ENCODE measurements around the gene GLIS1. TPM values are rescaled to one million over a fixed set of nuclear protein-coding genes. Genes with fewer than 3 reads are reported as not detected.

Gene GLIS1
- polyA plus RNA-seq, 3 donors = not detected

GRCh38 chr1:53470155-53470554, 268.8 kb downstream of the GLIS1 start:
- H3K4me1 ChIP-seq (ENCODE audit: control insufficient read depth in 1 of 2, insufficient read depth in 2 of 2, low read length in 2 of 2) = no peaks in the 10 kb centered on the region
- no peak overlapping the region for H3K27ac ChIP-seq (ENCODE audit: low read depth in 1 of 2, low read length in 2 of 2)
- no peak overlapping the region for H3K4me2 ChIP-seq (replicated peaks; ENCODE audit: extremely low read depth, low read length, poor library complexity, severe bottlenecking)
- TF ChIP-seq CTCF (IDR thresholded peaks at IDR 0.05) = no peak
- 68% methylated on average over 28 of the region's 28 CpGs for WGBS (ENCODE audit: insufficient coverage)
- peaks cover 0 to 2% (median 2%) of the 10 kb centered on the region in 3 donors for H3K27me3 Mint-ChIP-seq (ENCODE audit: low read depth in 3 of 3)
- DNase-seq = no peak
- no peak overlapping the region for H3K4me3 Mint-ChIP-seq
- no peaks in the 10 kb centered on the region for H3K9me3 ChIP-seq (replicated peaks in 1 of 2; ENCODE audit: control insufficient read depth in 1 of 2, insufficient read depth in 1 of 2, low read length in 2 of 2)
- H3K9me3 Mint-ChIP-seq = peaks cover 0 to 1% (median 0%) of the 10 kb centered on the region in 7 donors
- H4K20me1 ChIP-seq (ENCODE audit: insufficient read depth, low read length) = no peaks in the 10 kb centered on the region
- H3K9ac ChIP-seq (ENCODE audit: insufficient read depth, low read length, poor library complexity, severe bottlenecking) = no peak overlapping the region
- H3K36me3 ChIP-seq (replicated peaks in 1 of 2; ENCODE audit: control insufficient read depth in 1 of 2, insufficient read depth in 2 of 2, low read length in 2 of 2) = no peaks in the 10 kb centered on the region
- H3K4me1 Mint-ChIP-seq = peaks cover 4% of the 10 kb centered on the region
- H3K27me3 ChIP-seq (ENCODE audit: control insufficient read depth in 2 of 2, insufficient read depth in 2 of 2, low read length in 2 of 2) = no peaks in the 10 kb centered on the region
- no peaks in the 10 kb centered on the region for H3K79me2 ChIP-seq (ENCODE audit: insufficient read depth, low read length)
- intact Hi-C loops (cut with micrococcal nuclease) = no loop called here
- H3K36me3 Mint-ChIP-seq = no peaks in the 10 kb centered on the region
- no peak overlapping the region for H3K27ac Mint-ChIP-seq
- H2AFZ ChIP-seq (ENCODE audit: insufficient read depth, low read depth, low read length, poor library complexity, severe bottlenecking) = no peak overlapping the region
- H3K4me3 ChIP-seq (replicated peaks in 1 of 3; ENCODE audit: low read depth in 2 of 3, low read length in 3 of 3) = no peak overlapping the region

- H3K27ac ChIP-seq (ENCODE audit: low read depth in 1 of 2, low read length in 2 of 2) = no peak overlapping the region
- H3K36me3 ChIP-seq (replicated peaks in 1 of 2; ENCODE audit: control insufficient read depth in 1 of 2, insufficient read depth in 2 of 2, low read length in 2 of 2) = no peaks in the 10 kb centered on the region
- no peak overlapping the region for H3K9ac ChIP-seq (ENCODE audit: insufficient read depth, low read length, poor library complexity, severe bottlenecking)
- no peak overlapping the region for H2AFZ ChIP-seq (ENCODE audit: insufficient read depth, low read depth, low read length, poor library complexity, severe bottlenecking)
- no peaks in the 10 kb centered on the region for H3K27me3 ChIP-seq (ENCODE audit: control insufficient read depth in 2 of 2, insufficient read depth in 2 of 2, low read length in 2 of 2)
- no peak overlapping the region for H3K27ac Mint-ChIP-seq
- no peaks in the 10 kb centered on the region for H3K79me2 ChIP-seq (ENCODE audit: insufficient read depth, low read length)
- peaks cover 0 to 1% (median 0%) of the 10 kb centered on the region in 7 donors for H3K9me3 Mint-ChIP-seq
- H3K4me1 ChIP-seq (ENCODE audit: control insufficient read depth in 1 of 2, insufficient read depth in 2 of 2, low read length in 2 of 2) = no peaks in the 10 kb centered on the region
- intact Hi-C loops (cut with micrococcal nuclease) = no loop called here
- no peak overlapping the region for H3K4me2 ChIP-seq (replicated peaks; ENCODE audit: extremely low read depth, low read length, poor library complexity, severe bottlenecking)
- no peak overlapping the region for H3K4me3 Mint-ChIP-seq
- no peaks in the 10 kb centered on the region for H3K36me3 Mint-ChIP-seq
- H4K20me1 ChIP-seq (ENCODE audit: insufficient read depth, low read length) = no peaks in the 10 kb centered on the region
- WGBS (ENCODE audit: insufficient coverage) = 90% methylated on average over 5 of the region's 5 CpGs
- peaks cover 1 to 2% (median 2%) of the 10 kb centered on the region in 3 donors for H3K27me3 Mint-ChIP-seq (ENCODE audit: low read depth in 3 of 3)
- no peak overlapping the region for H3K4me3 ChIP-seq (replicated peaks in 1 of 3; ENCODE audit: low read depth in 2 of 3, low read length in 3 of 3)
- H3K4me1 Mint-ChIP-seq = peaks cover 4% of the 10 kb centered on the region
- no peak for TF ChIP-seq CTCF (IDR thresholded peaks at IDR 0.05)
- H3K9me3 ChIP-seq (replicated peaks in 1 of 2; ENCODE audit: control insufficient read depth in 1 of 2, insufficient read depth in 1 of 2, low read length in 2 of 2) = no peaks in the 10 kb centered on the region
- DNase-seq = no peak
Observed at GRCh38 chr1:53469373-53469772, 269.6 kb downstream of the GLIS1 start.
